Right lobe of liver (tissue), 6 donors: ENCODE data around the gene SLC37A1. TPM values are rescaled to one million over a fixed set of nuclear protein-coding genes. Genes with fewer than 3 reads are reported as not detected.

Source experiments
- ATAC-seq, 4 donors: fragments of 200-7000 bp; cut with Tn5 transposase; one replicate each; pipeline ENCODE4 v1.9.1; 2020; ENCODE audit warnings: mild to moderate bottlenecking in 4 of 4, moderate library complexity in 4 of 4
- DNase-seq, 3 donors: peaks; one replicate each; pipeline ENCODE4 v3.0.0-alpha.2; 2020
- H3K27ac ChIP-seq, 3 donors: fragments of 200-600 bp; one replicate each; pipeline ENCODE4 v1.8.0; 2022
- H3K27me3 ChIP-seq, 2 donors: fragments of 200-600 bp; one replicate each; pipeline ENCODE4 v1.8.0; 2022
- H3K36me3 ChIP-seq, 4 donors: fragments of 200-600 bp; sonication (generic) in 1 of 4; one replicate each; pipeline versions ENCODE4 v1.5.1 to v1.8.0; 2017 to 2022; ENCODE audit warnings: control low read depth in 1 of 4
- H3K4me1 ChIP-seq, 4 donors: fragments of 200-600 bp; sonication (generic) in 1 of 4; one replicate each; pipeline versions ENCODE4 v1.5.1 to v1.8.0; 2017 to 2022; ENCODE audit warnings: control low read depth in 1 of 4
- H3K4me3 ChIP-seq, 3 donors: fragments of 200-600 bp; one replicate each; pipeline ENCODE4 v1.8.0; 2022
- H3K9me3 ChIP-seq, 4 donors: fragments of 200-600 bp; sonication (generic) in 1 of 4; one replicate each; pipeline versions ENCODE4 v1.5.1 to v1.8.0; 2017 to 2022; ENCODE audit warnings: control low read depth in 1 of 4
- POLR2A ChIP-seq: fragments of 450-650 bp; IDR thresholded peaks from one replicate; pipeline ENCODE4 v1.6.1; 2017; ENCODE audit warnings: antibody characterized with exemption, mild to moderate bottlenecking
- WGBS: methylation state at CpG from one replicate; pipeline ENCODE4 v1.1.6; 2018; ENCODE audit warnings: low coverage, low lambda C conversion rate; ENCODE audit not compliant: insufficient coverage; ENCODE audit errors: missing lambda C conversion rate; 5-methylcytosine and 5-hydroxymethylcytosine counted together
- intact Hi-C, 2 donors: fragments of 100-400 bp; cut with DNase I; formaldehyde crosslinking; loops; one replicate each; pipeline versions ENCODE4 v1.11.2 to v1.14.1; 2022
- total RNA-seq, 6 experiments: library from RNA; depleted of rRNA in 2 of 6; stranded (reverse); fragments of >200 nt in 2 of 6; fragmentation: NEBNext Ultra II Directional in 3 of 6; extraction: Animal tissue kit (Norgen Biotek cat#: 25700) in 3 of 6; gene quantifications; one replicate each; pipeline versions ENCODE4 v1.1.0 to v1.2.4, GENCODE V29; 2016 to 2023
- TF ChIP-seq, protein P1 (sequence below), 4 donors: fragments of 200-600 bp in 3 of 4; fragments of 450-650 bp in 1 of 4; IDR thresholded peaks; one replicate each; pipeline versions ENCODE4 v1.5.1 to v1.8.0; 2016 to 2022; ENCODE audit warnings: antibody characterized with exemption in 4 of 4, mild to moderate bottlenecking in 2 of 4
- donor health status: DM: no; HTN: yes; CAD: no.
- donor health status: DM: no; HTN: no; CAD: no.
- donor health status: DM: no; HTN: no; CAD: no.
- donor health status: DM: no; HTN: yes; CAD: no.
- donor health status: DM: no; HTN: yes; CAD: no.

The SLC37A1 gene
- total RNA-seq, 6 experiments from 2014 or later = 2.5 to 10.8 (median 6.2) TPM

DNA sequence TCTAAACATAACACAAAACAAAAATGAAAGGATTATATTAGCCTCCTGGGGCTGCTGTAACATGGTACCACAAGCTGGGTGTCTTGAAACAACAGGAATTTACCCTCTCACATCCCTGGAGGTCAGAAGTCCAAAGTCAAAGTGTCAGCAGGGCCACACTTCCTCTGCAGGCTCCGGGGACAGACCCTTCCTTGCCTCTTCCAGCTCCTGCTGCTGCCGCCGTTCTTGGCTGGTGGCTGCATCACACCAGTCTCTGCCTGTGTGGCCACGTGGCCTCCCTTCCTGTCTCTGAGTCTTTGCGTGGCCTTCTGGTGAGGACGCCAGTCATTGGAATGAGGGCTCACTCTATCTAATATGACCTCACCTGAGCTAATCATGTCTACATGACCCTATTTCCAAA lies 8.2 kb downstream of the SLC37A1 start:
- intact Hi-C loops = no loop called here
- peaks cover 0 to 16% (median 0%) of the 10 kb centered on the region in 4 donors for H3K36me3 ChIP-seq
- H3K9me3 ChIP-seq = no peaks in the 10 kb centered on the region
- DNase-seq (no peak), ATAC-seq (no peak)
- TF ChIP-seq POLR2A = no peak
- TF ChIP-seq, protein P1, sequence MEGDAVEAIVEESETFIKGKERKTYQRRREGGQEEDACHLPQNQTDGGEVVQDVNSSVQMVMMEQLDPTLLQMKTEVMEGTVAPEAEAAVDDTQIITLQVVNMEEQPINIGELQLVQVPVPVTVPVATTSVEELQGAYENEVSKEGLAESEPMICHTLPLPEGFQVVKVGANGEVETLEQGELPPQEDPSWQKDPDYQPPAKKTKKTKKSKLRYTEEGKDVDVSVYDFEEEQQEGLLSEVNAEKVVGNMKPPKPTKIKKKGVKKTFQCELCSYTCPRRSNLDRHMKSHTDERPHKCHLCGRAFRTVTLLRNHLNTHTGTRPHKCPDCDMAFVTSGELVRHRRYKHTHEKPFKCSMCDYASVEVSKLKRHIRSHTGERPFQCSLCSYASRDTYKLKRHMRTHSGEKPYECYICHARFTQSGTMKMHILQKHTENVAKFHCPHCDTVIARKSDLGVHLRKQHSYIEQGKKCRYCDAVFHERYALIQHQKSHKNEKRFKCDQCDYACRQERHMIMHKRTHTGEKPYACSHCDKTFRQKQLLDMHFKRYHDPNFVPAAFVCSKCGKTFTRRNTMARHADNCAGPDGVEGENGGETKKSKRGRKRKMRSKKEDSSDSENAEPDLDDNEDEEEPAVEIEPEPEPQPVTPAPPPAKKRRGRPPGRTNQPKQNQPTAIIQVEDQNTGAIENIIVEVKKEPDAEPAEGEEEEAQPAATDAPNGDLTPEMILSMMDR (IDR thresholded peaks at IDR 0.05) = no peak
- H3K4me3 ChIP-seq = no peak overlapping the region
- WGBS = 52% methylated on average over 2 of the region's 6 CpGs
- no peak overlapping the region for H3K27ac ChIP-seq
- H3K4me1 ChIP-seq = peaks cover 0 to 20% (median 4%) of the 10 kb centered on the region in 4 donors
- no peaks in the 10 kb centered on the region for H3K27me3 ChIP-seq

DNA sequence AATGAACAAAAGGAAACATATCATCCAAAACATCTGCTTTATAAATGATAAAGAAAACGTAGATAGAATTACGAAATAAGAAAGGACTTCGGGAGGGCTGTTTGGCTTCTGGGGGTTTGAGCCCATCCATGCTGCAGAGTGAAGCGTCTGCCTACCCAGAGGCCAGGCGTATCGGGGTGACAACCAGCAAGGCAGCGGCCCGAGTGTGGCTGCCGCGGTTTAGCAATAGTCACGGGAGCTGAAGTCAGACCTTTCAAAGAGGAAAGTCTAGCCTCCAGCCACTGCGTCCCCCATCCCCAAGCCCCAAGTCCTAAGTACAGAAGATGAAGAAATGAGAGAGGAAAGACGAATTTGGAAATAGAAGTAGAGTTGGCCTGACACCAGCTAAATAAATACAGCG lies 8.6 kb downstream of the SLC37A1 start:
- no peak overlapping the region for H3K4me3 ChIP-seq
- H3K36me3 ChIP-seq = peaks cover 0 to 16% (median 0%) of the 10 kb centered on the region in 4 donors
- peaks cover 0 to 25% (median 7%) of the 10 kb centered on the region in 4 donors for H3K4me1 ChIP-seq
- WGBS = 85% methylated on average over 13 of the region's 14 CpGs
- no peaks in the 10 kb centered on the region for H3K9me3 ChIP-seq
- TF ChIP-seq, protein P1 (IDR thresholded peaks at IDR 0.05) = no peak
- no peak for TF ChIP-seq POLR2A
- intact Hi-C loops = no loop called here
- DNase-seq (no peak), ATAC-seq (no peak)
- H3K27me3 ChIP-seq = no peaks in the 10 kb centered on the region
- no peak overlapping the region for H3K27ac ChIP-seq

DNA sequence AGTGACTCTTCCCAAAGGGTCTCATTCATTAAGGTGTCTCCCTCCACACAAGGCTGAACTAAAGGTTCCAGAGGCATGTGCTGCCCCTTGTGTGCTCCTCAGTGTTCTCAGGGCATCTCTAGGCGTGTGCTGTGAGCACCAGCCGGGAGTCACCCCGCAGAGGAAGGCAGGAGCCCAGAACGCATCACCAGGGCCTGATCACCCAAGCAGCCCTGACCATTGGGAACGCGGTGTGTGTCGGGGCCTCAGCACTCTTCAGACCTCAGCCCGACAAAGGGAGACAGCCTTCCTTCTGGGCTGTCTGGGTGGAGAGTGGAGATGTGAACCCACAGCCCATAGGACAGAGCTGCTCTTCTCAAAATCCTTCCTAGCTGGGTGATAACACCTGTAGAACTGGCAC lies 9.1 kb downstream of the SLC37A1 start:
- peaks cover 0 to 30% (median 10%) of the 10 kb centered on the region in 4 donors for H3K4me1 ChIP-seq
- no peak overlapping the region for H3K27ac ChIP-seq
- no peaks in the 10 kb centered on the region for H3K27me3 ChIP-seq
- TF ChIP-seq, protein P1 (IDR thresholded peaks at IDR 0.05) = no peak
- no peak for TF ChIP-seq POLR2A
- intact Hi-C loops = no loop called here
- no CpG with 5 or more reads among the region's 8 CpGs for WGBS
- H3K9me3 ChIP-seq = no peaks in the 10 kb centered on the region
- H3K4me3 ChIP-seq = no peak overlapping the region
- ATAC-seq = no peak
- peaks cover 0 to 16% (median 0%) of the 10 kb centered on the region in 4 donors for H3K36me3 ChIP-seq
- no peak for DNase-seq

DNA sequence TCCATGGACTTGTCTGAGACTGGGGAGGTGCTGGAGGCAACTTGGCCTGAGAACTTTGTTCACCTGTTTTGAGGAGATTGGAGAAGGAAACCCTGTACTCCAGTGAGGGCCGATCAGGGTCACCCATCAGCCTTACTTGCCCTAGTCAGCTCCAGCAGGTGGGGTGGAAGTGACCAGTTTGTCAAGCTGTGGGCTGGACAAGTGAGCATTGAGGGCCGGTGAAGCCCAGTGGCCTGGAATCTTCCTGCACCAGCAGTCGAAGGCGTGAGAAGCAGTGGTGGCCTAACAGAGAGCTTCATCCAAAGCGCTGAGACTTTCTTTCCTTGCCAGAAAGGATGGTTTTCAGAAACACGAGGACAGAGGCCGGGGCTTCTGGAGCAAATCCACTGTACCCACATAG lies 9.6 kb downstream of the SLC37A1 start:
- DNase-seq (no peak), ATAC-seq (no peak)
- peaks cover 0 to 16% (median 0%) of the 10 kb centered on the region in 4 donors for H3K36me3 ChIP-seq
- no peaks in the 10 kb centered on the region for H3K9me3 ChIP-seq
- no peak overlapping the region for H3K27ac ChIP-seq
- peaks cover 0 to 33% (median 13%) of the 10 kb centered on the region in 4 donors for H3K4me1 ChIP-seq
- no peak overlapping the region for H3K4me3 ChIP-seq
- no peaks in the 10 kb centered on the region for H3K27me3 ChIP-seq
- 66% methylated on average over 3 of the region's 7 CpGs for WGBS
- TF ChIP-seq, protein P1 (IDR thresholded peaks at IDR 0.05) = no peak
- no peak for TF ChIP-seq POLR2A
- intact Hi-C loops = no loop called here

DNA sequence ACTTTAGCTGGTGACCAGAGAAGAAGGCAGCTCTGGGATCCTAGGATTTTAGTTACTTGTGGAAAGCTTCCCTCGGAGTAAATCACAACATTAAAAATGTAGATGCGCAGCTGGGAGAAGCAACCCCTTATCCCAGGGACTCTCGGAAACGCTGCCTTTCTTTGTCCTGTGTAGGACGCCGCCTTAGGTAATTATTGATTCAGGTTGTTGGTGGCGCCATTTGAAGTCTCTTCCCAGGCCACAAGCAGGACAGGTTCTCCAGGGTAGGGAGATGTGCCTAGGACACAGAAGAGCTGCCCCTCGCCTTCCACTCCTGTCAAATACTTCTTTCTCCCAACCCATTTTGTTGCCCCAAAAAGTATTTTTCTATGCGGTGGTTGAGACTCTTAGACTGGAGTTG lies 10.3 kb downstream of the SLC37A1 start:
- Histone ChIP-seq H3K36me3 (peaks cover 0 to 12% (median 0%) of the 10 kb centered on the region in 4 donors), H3K4me1 (peaks cover 0 to 41% (median 15%) of the 10 kb centered on the region in 4 donors), H3K4me3 (no peak overlapping the region), H3K27ac (no peak overlapping the region), H3K27me3 (no peaks in the 10 kb centered on the region), H3K9me3 (no peaks in the 10 kb centered on the region)
- TF ChIP-seq, protein P1 (IDR thresholded peaks at IDR 0.05) = no peak
- TF ChIP-seq POLR2A = no peak
- intact Hi-C loops = no loop called here
- DNase-seq = no peak
- WGBS = 84% methylated on average over 9 of the region's 9 CpGs
- ATAC-seq = no peak
